ENCODE data around the gene CYP24A1. TPM values are rescaled to one million over a fixed set of nuclear protein-coding genes. Genes with fewer than 3 reads are reported as not detected.
A peak's percentile ranks its signal among the peaks of the same experiment; 100 is the strongest.

CYP24A1 gene
- total RNA-seq, 6 experiments from 2014 or later = not detected

- Histone ChIP-seq H3K27me3 (no peaks in the 10 kb centered on the region), H3K9me3 (no peaks in the 10 kb centered on the region), H3K4me3 (no peak overlapping the region), H3K36me3 (no peaks in the 10 kb centered on the region), H3K27ac (no peak overlapping the region), H3K4me1 (peaks cover 0 to 15% (median 1%) of the 10 kb centered on the region in 4 donors)
- ATAC-seq (no peak), DNase-seq (no peak)
- intact Hi-C loops (cut with DNase I) = no loop called here
- TF ChIP-seq POLR2A (IDR thresholded peaks at IDR 0.05) (no peak), CTCF (IDR thresholded peaks at IDR 0.05) (no peak)
- WGBS (ENCODE audit: insufficient coverage, low coverage, low lambda C conversion rate, missing lambda C conversion rate) = 94% methylated on average over 9 of the region's 12 CpGs
Measured at GRCh38 chr20:54151511-54152226, 22.1 kb downstream of the CYP24A1 start.

- TF ChIP-seq CTCF (IDR thresholded peaks at IDR 0.05) (no peak), POLR2A (IDR thresholded peaks at IDR 0.05) (no peak)
- H3K4me1 ChIP-seq = peaks cover 0 to 15% (median 1%) of the 10 kb centered on the region in 4 donors
- no peaks in the 10 kb centered on the region for H3K9me3 ChIP-seq
- 50% methylated on average over 1 of the region's 2 CpGs for WGBS (ENCODE audit: insufficient coverage, low coverage, low lambda C conversion rate, missing lambda C conversion rate)
- H3K36me3 ChIP-seq = no peaks in the 10 kb centered on the region
- intact Hi-C loops (cut with DNase I) = no loop called here
- no peak for ATAC-seq
- no peak overlapping the region for H3K27ac ChIP-seq
- no peak for DNase-seq
- H3K27me3 ChIP-seq = no peaks in the 10 kb centered on the region
- no peak overlapping the region for H3K4me3 ChIP-seq
Measured at GRCh38 chr20:54151075-54151439, 22.7 kb downstream of the CYP24A1 start.

- WGBS (ENCODE audit: insufficient coverage, low coverage, low lambda C conversion rate, missing lambda C conversion rate) = 82% methylated on average over 7 of the region's 7 CpGs
- H3K9me3 ChIP-seq = no peaks in the 10 kb centered on the region
- ATAC-seq (no peak), DNase-seq (no peak)
- intact Hi-C loops (cut with DNase I) = no loop called here
- H3K4me1 ChIP-seq = peaks cover 0 to 15% (median 1%) of the 10 kb centered on the region in 4 donors
- TF ChIP-seq CTCF (IDR thresholded peaks at IDR 0.05) = no peak
- no peak for TF ChIP-seq POLR2A (IDR thresholded peaks at IDR 0.05)
- H3K36me3 ChIP-seq = no peaks in the 10 kb centered on the region
- no peak overlapping the region for H3K27ac ChIP-seq
- H3K4me3 ChIP-seq = no peak overlapping the region
- no peaks in the 10 kb centered on the region for H3K27me3 ChIP-seq
Measured at GRCh38 chr20:54149765-54150264, 24.0 kb downstream of the CYP24A1 start.

- H3K27me3 ChIP-seq = no peaks in the 10 kb centered on the region
- ATAC-seq (peak; percentile 76 to 93 (median 80)), DNase-seq (no peak)
- no peaks in the 10 kb centered on the region for H3K9me3 ChIP-seq
- intact Hi-C loops (cut with DNase I) = no loop called here
- H3K4me1 ChIP-seq = peaks cover 0 to 15% (median 1%) of the 10 kb centered on the region in 4 donors
- H3K36me3 ChIP-seq = no peaks in the 10 kb centered on the region
- no peak for TF ChIP-seq POLR2A (IDR thresholded peaks at IDR 0.05)
- TF ChIP-seq CTCF (IDR thresholded peaks at IDR 0.05) = no peak
- no peak overlapping the region for H3K4me3 ChIP-seq
- WGBS (ENCODE audit: insufficient coverage, low coverage, low lambda C conversion rate, missing lambda C conversion rate) = 25% methylated on average over 7 of the region's 7 CpGs
- peak overlapping the region in 1 of 3 donors; percentile 15 for H3K27ac ChIP-seq
Measured at GRCh38 chr20:54148947-54149764, 24.6 kb downstream of the CYP24A1 start.
